GM12875 (cell line): ENCODE measurements around the gene SETD2.

Experiments
- H3K4me3 ChIP-seq: one replicate; pipeline ENCODE4 v1.5.1; 2011; ENCODE audit warnings: low read depth, low read length, control low read depth
- TF ChIP-seq, protein P1 (sequence below): IDR thresholded peaks from 2 replicates; pipeline ENCODE4 v1.5.1; 2011; ENCODE audit warnings: low read depth, mild to moderate bottlenecking, control low read depth, inconsistent platforms, low read length, moderate library complexity, borderline replicate concordance; ENCODE audit not compliant: insufficient read depth

The SETD2 gene

DNA sequence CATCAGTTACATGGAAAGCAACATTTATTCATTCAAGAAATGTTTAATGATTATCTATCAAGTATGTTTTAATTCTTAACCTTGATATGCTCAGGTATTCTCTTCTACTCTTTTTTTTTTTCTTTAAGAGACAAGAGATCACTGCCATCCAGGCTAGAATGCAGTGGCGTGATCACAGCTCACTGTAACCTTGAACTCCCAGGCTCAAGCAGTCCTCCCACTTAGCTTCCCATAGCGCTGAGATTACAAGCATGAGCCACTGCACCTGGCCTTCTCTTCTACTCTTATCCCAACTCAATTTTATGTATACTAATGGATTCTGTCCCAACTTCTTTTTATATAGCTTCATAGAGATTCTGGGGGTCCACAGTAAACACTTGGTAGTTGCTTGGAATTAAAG lies 50.9 kb downstream of the SETD2 start:
- no peak overlapping the region for H3K4me3 ChIP-seq
- TF ChIP-seq, protein P1, sequence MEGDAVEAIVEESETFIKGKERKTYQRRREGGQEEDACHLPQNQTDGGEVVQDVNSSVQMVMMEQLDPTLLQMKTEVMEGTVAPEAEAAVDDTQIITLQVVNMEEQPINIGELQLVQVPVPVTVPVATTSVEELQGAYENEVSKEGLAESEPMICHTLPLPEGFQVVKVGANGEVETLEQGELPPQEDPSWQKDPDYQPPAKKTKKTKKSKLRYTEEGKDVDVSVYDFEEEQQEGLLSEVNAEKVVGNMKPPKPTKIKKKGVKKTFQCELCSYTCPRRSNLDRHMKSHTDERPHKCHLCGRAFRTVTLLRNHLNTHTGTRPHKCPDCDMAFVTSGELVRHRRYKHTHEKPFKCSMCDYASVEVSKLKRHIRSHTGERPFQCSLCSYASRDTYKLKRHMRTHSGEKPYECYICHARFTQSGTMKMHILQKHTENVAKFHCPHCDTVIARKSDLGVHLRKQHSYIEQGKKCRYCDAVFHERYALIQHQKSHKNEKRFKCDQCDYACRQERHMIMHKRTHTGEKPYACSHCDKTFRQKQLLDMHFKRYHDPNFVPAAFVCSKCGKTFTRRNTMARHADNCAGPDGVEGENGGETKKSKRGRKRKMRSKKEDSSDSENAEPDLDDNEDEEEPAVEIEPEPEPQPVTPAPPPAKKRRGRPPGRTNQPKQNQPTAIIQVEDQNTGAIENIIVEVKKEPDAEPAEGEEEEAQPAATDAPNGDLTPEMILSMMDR: no peak

DNA sequence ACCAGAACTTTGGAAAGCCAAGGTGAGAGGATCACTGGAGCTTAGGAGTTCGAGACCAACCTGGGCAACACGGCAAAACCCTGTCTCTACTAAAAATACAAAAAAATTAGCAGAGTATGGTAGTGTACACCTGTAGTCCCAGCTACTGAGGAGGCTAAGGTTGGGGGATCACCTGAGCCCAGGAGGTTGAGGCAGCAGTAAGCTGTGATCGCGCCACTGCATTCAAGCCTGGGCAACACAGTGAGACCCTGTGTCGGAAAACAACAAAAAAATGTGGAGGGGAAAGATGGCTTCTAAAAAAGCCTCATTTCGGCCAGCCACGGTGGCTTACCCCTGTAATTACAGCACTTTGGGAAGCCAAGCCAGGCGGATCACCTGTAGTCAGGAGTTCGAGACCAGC lies 54.5 kb downstream of the SETD2 start:
- H3K4me3 ChIP-seq: no peak overlapping the region

DNA sequence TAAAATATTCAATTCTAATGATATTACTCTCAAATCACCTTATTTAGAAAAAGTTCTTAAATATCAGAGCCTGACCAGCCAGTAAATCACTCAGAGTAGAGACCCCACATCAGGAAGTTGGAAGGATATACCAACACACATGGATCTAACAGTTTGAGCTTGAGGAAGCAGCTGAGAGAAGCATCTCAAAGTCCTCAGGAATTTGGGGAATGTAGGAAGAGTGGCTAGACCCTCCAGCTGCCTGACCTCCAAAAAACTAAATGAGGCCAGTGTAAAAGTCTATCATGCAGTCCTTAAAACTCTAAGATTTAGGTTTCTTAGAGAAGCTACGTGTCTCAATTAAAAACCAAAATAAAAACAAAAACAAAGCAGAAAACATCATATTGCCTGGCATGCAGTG lies 55.4 kb downstream of the SETD2 start:
- H3K4me3 ChIP-seq: no peak overlapping the region
- TF ChIP-seq, protein P1: no peak

More for the DNA sequence above, 54.5 kb downstream of the SETD2 start:
- TF ChIP-seq, protein P1: no peak

DNA sequence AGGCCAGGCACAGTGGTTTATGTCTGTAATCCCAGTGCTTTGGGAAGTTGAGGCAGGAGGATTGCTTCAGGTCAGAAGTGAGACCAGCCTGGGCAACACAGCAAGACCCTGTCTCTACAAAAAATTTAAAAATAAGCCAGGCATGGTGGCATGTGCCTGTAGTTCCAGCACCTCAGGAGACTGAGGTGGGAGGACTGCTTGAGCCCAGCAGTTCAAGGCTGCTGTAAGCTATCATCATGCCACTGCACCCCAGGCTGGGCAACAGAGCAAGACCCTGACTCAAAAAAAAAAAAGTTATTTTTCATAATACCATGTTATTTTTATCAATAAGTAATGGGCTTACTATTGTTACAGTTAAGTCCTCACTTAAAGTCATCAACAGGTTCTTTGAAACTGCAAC lies 59.7 kb downstream of the SETD2 start:
- H3K4me3 ChIP-seq: no peak overlapping the region
- TF ChIP-seq, protein P1: no peak

DNA sequence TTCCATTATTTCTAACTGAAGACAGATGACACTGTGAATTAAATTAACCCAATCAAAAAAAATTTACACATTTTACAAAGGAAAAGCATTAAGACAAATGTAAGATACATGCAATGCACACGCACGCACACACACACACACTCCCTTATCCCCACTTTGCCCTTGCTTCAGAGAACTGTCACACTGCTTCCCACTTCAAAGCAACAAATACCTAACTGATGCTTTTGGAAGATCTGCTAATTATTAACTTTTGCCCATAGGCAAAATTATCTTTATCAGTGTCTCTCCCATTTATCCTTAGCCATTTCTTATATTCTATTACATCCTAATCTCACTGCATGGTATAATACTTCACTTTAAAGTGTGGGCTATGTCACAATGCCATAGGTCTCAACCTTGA lies 60.3 kb downstream of the SETD2 start:
- TF ChIP-seq, protein P1: no peak
- no peak overlapping the region for H3K4me3 ChIP-seq

DNA sequence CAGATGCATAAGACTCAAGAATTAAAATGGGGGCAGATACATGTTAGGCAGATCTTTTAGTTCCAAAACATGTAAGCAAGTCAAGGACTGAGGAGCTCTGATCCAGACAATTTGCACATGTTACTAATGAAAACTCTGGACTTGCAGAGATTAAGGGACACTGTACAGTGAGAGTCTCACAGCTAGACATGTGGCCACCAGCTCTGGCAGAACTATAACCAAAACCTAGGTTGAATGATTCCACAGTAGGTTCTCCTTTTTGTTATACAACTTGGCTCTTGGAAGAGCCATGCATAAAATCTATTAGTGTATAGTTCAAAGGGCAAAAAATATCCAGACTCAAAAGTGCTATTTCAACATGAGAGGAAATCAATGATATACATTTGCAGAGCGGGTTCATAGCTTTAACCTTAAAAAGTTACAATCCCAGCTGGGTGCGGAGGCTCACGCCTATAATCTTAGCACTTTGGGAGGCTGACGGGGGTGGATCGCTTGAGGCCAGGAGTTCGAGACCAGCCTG lies 61.8 kb downstream of the SETD2 start:
- TF ChIP-seq, protein P1: no peak
- H3K4me3 ChIP-seq: no peak overlapping the region

DNA sequence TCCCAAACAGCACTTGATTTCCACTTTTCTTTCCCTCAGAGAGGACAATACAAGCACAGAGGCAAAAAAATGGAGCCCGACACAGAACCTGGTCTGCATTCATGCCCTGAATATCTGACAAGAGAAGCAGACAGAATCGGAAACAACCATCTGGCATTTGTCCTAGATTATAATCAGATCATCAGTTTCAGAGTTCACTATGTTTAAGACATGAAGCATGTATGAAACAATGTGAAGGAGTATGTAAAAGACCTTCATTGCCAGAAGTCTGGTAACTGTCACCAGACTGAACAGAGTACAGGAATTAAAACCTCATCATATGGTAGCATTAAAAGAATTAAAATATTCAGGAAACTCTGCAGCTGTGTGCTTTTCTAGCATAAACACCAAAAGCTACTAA lies 65.0 kb downstream of the SETD2 start:
- H3K4me3 ChIP-seq: no peak overlapping the region
- TF ChIP-seq, protein P1: no peak
